DMS 273 (cell line): ENCODE measurements around the gene RBCK1.
"Not testable (repeated sequence)": the region's sequence is repeated elsewhere in the genome, so short reads cannot be mapped to it uniquely, and the experiment has no call there.

ENCODE experiments used
- DNase-seq: peaks from one replicate; lab custom pipeline; 2025; ENCODE audit not compliant: unreplicated experiment; lab: John Stamatoyannopoulos, UW

RBCK1 gene

GRCh38 chr20:407953-408842 is at the start of gene RBCK1:
Gene RBCK1 (plus strand): TSS chr20:408299. CDS start chr20:408758, 459 bp downstream.
- DNase-seq, result peak; percentile 92

DNA sequence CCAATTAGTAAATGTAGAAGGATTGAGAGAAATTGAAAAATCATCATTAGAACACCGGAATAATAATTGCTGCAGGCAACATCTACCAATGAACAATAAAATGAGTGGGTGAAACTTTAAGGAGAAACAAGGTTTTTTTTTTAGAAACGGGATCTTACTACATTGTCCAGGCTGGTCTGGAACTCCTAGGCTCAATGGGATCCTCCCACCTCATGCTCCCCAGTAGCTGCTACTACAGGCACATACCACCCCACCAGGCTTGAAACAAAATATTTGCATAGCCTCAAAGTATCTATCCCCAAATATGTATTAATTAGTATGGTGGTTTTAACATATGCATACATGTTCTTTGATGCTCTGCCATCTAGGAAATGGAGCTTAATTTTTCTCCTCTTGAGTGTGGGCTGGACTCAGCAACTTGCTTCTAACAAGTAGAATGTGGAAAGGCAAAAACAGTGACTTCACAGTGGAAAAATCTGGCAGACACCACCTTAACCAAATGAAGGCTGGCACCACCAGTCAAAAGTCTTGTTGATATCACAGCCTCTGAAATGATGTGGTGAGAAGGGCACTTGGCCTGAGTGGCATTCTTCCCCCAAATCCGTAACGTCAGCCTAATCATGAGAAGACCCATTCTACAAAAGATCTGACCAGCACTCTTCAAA is 49.1 kb upstream of the RBCK1 start:
- DNase-seq, result no peak

DNA sequence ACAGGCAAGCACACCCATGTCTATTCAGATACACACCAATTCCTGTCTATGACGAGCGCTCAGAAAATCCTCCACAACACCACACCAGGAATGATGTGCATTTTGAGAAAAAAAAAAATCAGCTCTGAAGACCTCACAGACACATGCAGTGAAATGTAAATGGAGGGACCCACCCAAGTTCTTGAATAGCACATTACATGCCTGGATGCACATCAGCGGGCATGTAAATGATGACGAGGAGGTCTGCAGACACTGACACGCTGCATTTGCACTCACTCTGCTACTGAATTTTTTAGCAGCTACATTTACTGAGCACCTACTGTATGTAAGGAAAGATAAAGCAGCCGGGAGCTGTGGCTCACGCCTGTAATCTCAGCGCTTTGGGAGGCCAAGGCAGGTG is 46.5 kb upstream of the RBCK1 start:
- peak; percentile 45 for DNase-seq

- peak; percentile 97 for DNase-seq
These were observed 45.5 kb upstream of the RBCK1 start for GRCh38 chr20:362271-363254.

GRCh38 chr20:363319-364078 is 44.6 kb upstream of the RBCK1 start:
- peak; percentile 55 for DNase-seq

DNA sequence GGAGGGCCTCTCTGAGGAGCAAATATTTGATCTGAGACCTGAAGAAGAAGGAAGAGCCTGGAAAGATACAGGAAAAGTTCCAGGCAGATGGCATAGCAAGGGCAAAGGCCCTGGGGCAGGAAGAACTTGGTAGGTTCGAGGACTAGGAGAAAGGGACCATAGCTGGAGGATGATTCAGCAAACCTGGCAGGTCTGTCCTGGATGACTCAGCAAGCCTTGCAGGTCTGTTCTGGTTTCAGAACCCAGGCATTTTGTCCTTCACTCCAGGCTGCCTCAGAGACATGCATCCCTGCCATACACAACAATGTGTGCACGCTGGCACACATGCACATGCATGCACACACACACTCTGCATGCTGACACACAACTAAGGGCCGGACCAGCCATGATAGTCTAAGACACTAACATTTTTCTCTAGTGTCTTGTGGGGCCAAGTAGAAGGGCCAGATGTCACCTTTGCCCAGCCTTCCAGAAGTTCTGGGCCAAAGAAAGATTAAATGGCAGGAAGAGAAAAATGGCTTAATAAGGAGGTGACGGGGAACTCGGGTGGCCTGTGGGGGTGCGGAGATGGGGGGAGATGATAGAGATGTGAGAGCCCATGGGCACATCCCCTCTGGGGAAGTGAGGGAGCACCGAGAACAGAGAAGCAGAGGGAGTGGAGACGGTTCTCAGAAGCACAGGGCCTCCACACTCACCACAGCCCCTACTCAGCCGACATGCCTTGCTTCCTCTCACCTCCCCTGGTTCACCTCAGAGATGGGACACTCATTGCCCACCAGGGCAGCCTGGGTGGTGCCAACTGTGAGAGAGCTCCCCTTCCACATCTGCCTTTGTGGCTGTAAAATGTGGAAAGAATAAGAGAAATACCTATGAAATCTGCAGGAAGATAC is 42.9 kb upstream of the RBCK1 start:
- peak; percentile 38 for DNase-seq

DNA sequence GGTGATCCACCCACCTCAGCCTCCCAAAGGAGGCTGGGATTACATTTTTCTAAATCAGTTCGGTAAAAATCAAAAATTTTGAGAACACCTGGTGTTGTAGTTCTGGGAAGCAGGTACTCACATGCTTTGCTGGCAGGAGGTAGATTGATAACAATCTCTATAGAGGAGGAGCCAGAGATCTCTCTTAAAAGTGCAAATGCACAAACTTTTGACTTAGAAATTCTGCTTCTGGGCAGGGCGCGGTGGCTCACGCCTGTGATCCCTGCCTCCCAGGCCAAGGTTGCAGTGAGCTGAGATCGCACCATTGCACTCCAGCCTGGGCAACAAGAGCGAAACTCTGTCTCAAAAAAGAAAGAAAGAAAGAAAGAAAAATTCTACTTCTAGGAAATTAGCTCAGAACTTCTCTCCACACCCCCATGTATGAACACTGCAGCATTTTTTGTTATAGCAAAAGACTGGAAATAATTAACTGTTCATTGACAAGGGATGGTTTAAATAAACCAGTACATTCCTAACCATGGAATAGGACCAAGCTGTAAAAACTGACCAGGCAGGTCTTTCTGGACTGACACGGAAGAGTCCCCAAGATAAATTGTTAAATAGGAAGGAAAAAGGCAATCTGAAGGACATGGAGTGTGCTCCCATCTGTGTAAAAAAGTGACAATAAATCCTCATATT is 41.9 kb upstream of the RBCK1 start:
- DNase-seq, result no peak

- DNase-seq, result no peak
These were observed 41.2 kb upstream of the RBCK1 start for GRCh38 chr20:366719-367485.

GRCh38 chr20:367486-367887 is 40.6 kb upstream of the RBCK1 start:
- peak; percentile 46 for DNase-seq

DNA sequence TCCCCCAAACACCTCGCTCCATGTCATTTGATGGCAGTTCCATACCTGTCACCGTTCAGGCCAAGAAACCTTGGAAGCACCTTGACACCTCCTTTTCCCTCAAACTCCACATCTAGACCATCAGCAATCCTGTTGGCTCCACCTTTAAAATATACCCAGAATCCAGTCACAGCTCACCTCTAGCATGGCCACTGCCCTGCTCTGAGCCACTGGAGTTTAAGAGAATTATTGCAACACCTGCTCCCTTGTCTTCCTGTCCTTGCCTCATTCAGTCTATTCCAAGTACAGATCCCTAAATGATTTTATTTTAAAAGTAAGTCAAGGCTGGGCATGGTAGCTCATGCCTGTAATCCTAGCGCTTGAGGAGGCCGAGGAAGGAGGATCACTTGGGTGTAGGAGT is 39.2 kb upstream of the RBCK1 start:
- DNase-seq, result no peak

DNA sequence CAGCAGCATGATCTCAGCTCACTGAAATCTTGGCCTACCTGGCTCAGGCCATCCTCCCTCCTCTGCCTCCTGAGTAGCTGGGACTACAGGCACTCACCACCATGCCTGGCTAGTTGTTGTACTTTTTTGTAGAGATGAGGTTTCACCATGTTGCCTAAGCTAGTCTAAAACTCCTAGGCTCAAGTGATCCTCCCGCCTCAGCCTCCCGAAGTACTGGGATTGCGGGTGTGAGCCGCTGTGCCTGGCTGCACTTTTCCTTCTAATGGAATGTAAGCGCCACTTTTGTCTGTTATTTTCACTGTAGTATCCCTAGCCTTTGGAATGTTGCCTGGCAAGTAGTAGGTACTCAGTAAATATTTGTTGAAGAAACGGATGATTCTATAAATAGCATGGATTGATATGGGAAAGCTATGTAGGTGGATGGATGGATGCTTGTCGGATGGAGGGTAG is 37.9 kb upstream of the RBCK1 start:
- DNase-seq, result no peak

DNA sequence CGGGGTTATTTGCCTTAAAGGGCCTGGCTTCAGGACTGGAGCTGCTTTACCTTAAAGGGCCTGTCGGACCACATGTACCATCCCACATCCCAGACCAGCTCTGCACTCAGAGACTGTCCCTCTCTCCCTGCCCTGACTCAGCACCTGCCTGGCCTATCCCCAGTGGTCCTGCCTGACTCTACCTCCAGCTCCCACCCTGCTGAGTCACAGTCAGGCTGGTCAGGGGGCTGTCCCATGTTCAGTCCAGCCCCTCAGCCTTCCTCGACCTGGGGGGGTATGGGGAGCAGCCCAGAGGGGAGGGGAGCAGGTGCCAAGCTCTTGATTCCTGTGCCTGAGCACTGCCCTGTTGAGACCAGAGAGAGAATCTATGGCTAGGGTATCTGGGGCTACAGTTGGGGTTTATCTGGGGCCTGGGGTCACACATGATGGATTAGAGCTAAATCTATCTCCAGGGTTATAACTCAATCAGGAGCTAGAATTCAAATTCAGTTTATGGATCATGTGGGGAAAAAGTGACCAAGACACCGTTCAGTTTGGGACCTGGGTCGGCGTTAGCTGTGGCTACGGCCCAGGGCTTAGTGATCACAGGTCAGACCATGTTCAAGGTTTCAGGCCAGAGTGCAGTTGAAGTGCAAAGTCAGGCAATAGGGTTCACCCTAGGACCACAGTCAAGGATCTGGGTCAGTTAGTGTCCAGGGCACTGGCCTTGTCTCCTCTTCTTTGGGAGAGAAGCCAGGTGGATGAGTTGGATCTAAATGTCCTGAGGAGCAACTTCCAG is 36.9 kb upstream of the RBCK1 start:
- DNase-seq, result no peak

- peak; percentile 46 for DNase-seq
These were observed 36.1 kb upstream of the RBCK1 start for GRCh38 chr20:371755-372542.

GRCh38 chr20:372543-373082 is 35.5 kb upstream of the RBCK1 start:
- DNase-seq, result not testable (repeated sequence)

DNA sequence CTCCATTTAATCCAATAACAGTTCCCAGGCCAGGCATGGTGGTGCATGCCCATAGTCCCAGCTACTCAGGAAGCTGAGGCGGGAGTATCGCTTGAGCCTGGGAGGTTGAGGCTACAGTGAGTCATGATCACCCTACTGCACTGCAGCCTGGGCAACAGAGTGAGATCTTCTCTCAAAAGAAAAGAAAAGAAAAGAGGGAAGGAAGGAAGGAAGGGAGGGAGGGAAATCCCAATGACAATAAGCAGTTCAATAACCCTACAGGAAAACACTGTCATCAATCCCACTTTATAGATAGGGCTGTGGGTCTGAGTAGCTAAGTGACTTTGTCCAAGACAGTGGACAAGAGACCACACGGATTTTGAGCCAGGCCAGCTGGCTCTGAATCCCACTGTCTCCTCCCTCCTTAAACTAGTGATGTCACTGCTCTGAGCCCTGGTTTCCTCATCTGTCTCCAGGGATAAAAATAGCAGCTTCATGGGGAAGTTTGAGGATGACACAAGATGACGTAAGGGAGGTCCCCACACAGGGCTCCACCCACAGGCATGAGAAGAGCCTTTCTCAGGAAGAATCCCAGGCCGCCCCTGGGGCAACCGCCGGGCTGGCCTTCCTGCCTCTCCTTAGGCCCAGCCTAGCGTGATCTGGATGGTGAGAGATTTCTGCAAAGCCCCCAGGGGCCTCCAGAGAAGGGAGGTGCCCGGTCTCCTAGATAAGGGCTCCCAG is 34.8 kb upstream of the RBCK1 start:
- peak; percentile 47 for DNase-seq
